Raji (cell line): ENCODE measurements around the gene EPAS1.

ENCODE experiments used
- POLR2A ChIP-seq: IDR thresholded peaks from 2 replicates; pipeline ENCODE4 v1.6.1; 2011; ENCODE audit warnings: low read depth, low read length, control low read depth; ENCODE audit not compliant: insufficient read depth

EPAS1 gene

GRCh38 chr2:46325182-46325928, 28.1 kb downstream of the EPAS1 start:
- no peak for TF ChIP-seq POLR2A

- TF ChIP-seq POLR2A, result no peak
These were observed 29.2 kb downstream of the EPAS1 start for GRCh38 chr2:46326231-46326980.

GRCh38 chr2:46327627-46328026, 30.4 kb downstream of the EPAS1 start:
- no peak for TF ChIP-seq POLR2A

- no peak for TF ChIP-seq POLR2A
These were observed 31.1 kb downstream of the EPAS1 start for GRCh38 chr2:46328291-46328690.

GRCh38 chr2:46328829-46329228, 31.6 kb downstream of the EPAS1 start:
- TF ChIP-seq POLR2A, result no peak

GRCh38 chr2:46329340-46329739, 32.1 kb downstream of the EPAS1 start:
- TF ChIP-seq POLR2A, result no peak

GRCh38 chr2:46329803-46330775, 32.9 kb downstream of the EPAS1 start:
- no peak for TF ChIP-seq POLR2A

- no peak for TF ChIP-seq POLR2A
These were observed 34.0 kb downstream of the EPAS1 start for GRCh38 chr2:46331109-46331766.

- no peak for TF ChIP-seq POLR2A
These were observed 35.6 kb downstream of the EPAS1 start for GRCh38 chr2:46332686-46333281.

- TF ChIP-seq POLR2A, result no peak
These were observed 36.7 kb downstream of the EPAS1 start for GRCh38 chr2:46333912-46334311.

GRCh38 chr2:46334389-46335271, 37.4 kb downstream of the EPAS1 start:
- no peak for TF ChIP-seq POLR2A

- no peak for TF ChIP-seq POLR2A
These were observed 38.4 kb downstream of the EPAS1 start for GRCh38 chr2:46335391-46336282.
